Measurements from ENCODE around the gene SETD2.
"Not testable (repeated sequence)": the region's sequence is repeated elsewhere in the genome, so short reads cannot be mapped to it uniquely, and the experiment has no call there.

SETD2 gene

DNA sequence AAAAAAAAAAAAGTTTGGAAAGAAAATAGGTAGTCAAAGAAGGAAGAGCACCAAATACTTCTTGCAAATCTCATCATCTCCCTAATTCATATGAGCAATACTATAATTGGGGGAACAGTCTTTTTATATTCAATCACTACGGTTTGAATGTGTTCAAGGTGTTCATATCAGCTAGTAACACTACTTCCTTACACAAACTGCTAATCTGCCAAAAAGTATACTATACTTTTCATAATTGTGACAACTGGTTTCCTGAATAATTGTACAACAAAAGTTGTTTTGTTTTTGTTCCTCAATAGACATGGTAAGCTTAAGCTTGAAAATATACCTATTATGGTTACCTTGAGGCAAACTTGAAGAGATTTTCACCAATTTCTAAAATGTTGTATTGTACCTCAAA is 12.1 kb downstream of the SETD2 start:
- DNase-seq = no peak

GRCh38 chr3:47149339-47149933 is 14.5 kb downstream of the SETD2 start:
- no peak for DNase-seq

GRCh38 chr3:47145272-47145671 is 18.6 kb downstream of the SETD2 start:
- no peak for DNase-seq

- no peak for DNase-seq
These were observed 20.8 kb downstream of the SETD2 start for GRCh38 chr3:47143068-47143467.

DNA sequence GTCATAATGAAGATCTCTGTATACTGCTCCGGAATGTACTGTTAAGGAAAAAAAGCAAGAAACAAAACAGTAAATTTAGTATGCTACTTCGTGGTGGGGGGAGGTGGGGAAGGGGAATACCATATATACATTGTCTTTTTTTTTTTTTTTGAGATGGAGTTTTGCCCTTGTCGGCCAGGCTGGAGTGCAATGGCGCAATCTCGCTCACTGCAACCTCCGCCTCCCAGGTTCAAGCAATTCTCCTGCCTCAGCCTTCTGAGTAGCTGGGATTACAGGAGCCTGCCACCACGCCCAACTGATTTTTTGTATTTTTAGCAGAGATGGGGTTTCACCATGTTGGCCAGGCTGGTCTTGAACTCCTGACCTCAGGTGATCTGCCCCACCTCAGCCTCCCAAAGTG is 21.4 kb downstream of the SETD2 start:
- not testable (repeated sequence) for DNase-seq

DNA sequence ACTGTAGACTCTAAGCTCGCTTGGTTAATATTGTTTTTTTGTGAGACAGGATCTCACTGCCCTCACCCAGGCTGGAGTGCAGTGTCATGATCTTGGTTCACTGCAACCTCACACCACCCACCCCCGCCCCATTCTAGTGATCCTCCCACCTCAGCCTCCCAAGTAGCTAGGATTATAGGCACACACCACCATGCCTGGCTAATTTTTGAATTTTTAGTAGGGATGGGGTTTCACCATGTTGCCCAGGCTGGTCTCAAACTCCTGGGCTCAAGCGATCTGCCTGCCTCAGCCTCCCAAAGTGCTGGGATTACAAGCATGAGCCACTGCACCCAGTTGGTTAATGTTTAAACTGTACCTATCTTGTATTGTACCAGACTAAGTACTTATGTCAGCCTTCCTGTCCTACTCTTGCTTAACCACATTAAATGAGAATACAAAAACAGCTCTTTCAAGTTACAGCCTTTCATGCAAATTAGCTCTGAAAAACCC is 22.9 kb downstream of the SETD2 start:
- peak in 1 of 2 donors; percentile 46 for DNase-seq

DNA sequence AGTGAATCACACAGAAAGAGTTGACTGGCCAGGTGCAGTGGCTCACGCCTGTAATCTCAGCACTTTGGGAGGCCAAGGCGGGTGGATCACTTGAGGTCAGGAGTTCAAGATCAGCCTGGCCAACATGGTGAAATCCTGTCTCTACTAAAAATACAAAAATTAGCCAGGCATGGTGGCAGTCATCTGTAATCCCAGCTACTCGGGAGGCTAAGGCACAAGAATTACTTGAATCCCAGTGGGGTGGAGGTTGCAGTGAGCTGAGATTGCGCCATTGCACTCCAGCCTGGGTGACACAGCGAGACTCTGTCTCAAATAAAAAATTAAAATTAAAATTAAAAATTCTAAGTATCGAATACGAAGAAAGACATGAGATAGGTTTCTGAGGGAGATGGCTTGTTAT is 23.4 kb downstream of the SETD2 start:
- not testable (repeated sequence) for DNase-seq

- no peak for DNase-seq
These were observed 29.6 kb downstream of the SETD2 start for GRCh38 chr3:47134311-47134710.

- no peak for DNase-seq
These were observed 30.3 kb downstream of the SETD2 start for GRCh38 chr3:47133641-47134040.

GRCh38 chr3:47130557-47130956 is 33.4 kb downstream of the SETD2 start:
- no peak for DNase-seq

- DNase-seq = no peak
These were observed 35.8 kb downstream of the SETD2 start for GRCh38 chr3:47128137-47128536.

DNA sequence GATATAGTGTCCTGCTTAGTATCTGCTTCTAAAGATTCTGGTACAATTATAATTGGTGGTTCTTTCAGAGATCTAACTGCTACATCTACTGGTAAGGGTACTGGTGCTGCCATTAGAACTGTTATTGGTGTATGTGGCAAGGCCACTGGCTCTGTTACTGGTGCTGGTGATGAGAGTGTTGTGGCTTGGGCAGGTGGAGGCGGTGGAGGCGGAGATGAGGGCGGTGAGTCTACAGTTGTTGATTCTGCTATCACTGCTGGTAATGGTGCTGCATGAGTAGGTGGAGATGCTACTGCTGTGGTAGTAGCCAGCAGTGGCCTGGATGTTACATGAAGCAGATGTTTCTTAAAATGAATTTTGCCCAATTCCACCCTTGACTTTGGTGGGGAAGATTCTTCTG is 40.1 kb downstream of the SETD2 start:
- no peak for DNase-seq

DNA sequence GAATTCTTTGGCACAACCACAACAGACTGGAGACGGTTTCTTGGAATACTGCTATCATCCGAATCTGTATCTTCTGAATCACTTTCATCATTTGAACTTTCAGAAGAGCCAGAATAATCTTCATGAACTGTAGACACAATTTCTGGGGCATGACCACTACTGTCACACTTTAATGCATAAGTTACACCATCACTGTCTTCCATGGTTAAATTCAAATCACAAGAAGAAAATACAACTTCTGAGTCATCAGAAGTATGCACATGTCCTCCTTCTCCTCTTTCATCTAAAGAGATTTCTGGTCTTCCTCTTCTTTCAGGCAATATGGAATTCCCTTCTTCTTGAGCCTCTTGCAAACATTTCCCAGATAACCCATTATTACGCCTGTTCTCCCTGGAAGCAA is 42.5 kb downstream of the SETD2 start:
- DNase-seq = no peak

DNA sequence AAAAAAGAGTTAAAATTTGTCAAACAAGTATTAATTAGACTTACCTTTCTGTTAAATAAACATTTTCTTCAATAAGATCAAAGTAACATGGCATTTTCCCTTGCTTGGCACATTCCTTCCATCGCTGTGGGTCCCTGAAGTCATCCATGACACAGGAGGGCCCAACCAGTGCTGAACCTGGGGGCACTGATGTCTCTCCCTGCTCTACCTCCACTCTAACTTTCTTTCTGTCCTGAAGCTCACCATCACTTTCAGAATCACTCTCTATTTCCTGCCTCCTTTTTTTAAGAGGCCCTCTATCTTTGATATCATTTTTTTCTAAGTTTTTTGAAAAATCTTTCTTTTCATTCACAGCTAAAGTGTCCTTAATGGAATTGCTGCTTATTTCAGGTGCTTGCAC is 43.8 kb downstream of the SETD2 start:
- no peak for DNase-seq

GRCh38 chr3:47119387-47119786 is 44.5 kb downstream of the SETD2 start:
- DNase-seq = not testable (repeated sequence)

- peak in 1 of 2 donors; percentile 1 for DNase-seq
These were observed 46.0 kb downstream of the SETD2 start for GRCh38 chr3:47117807-47118364.

DNA sequence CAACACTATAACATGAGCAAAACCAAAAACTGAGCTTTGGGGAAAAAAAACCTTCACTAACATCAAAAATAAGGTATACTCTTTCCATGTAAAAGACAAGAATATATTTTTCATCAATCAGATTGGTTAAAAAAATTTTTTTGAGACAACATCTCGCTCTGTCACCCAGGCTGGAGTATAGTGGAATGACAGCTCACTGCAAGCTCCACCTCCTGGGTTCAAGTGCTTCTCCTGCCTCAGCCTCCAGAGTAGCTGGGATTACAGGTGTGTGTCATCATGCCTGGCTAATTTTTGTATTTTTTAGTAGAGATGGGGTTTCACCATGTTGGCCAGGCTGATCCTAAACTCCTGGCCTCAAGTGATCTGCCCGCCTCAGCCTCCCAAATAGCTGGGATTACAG is 48.4 kb downstream of the SETD2 start:
- not testable (repeated sequence) for DNase-seq

- no peak for DNase-seq
These were observed 50.1 kb downstream of the SETD2 start for GRCh38 chr3:47113669-47114365.

DNA sequence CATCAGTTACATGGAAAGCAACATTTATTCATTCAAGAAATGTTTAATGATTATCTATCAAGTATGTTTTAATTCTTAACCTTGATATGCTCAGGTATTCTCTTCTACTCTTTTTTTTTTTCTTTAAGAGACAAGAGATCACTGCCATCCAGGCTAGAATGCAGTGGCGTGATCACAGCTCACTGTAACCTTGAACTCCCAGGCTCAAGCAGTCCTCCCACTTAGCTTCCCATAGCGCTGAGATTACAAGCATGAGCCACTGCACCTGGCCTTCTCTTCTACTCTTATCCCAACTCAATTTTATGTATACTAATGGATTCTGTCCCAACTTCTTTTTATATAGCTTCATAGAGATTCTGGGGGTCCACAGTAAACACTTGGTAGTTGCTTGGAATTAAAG is 50.9 kb downstream of the SETD2 start:
- no peak for DNase-seq

DNA sequence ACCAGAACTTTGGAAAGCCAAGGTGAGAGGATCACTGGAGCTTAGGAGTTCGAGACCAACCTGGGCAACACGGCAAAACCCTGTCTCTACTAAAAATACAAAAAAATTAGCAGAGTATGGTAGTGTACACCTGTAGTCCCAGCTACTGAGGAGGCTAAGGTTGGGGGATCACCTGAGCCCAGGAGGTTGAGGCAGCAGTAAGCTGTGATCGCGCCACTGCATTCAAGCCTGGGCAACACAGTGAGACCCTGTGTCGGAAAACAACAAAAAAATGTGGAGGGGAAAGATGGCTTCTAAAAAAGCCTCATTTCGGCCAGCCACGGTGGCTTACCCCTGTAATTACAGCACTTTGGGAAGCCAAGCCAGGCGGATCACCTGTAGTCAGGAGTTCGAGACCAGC is 54.5 kb downstream of the SETD2 start:
- DNase-seq = no peak

DNA sequence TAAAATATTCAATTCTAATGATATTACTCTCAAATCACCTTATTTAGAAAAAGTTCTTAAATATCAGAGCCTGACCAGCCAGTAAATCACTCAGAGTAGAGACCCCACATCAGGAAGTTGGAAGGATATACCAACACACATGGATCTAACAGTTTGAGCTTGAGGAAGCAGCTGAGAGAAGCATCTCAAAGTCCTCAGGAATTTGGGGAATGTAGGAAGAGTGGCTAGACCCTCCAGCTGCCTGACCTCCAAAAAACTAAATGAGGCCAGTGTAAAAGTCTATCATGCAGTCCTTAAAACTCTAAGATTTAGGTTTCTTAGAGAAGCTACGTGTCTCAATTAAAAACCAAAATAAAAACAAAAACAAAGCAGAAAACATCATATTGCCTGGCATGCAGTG is 55.4 kb downstream of the SETD2 start:
- DNase-seq = no peak

DNA sequence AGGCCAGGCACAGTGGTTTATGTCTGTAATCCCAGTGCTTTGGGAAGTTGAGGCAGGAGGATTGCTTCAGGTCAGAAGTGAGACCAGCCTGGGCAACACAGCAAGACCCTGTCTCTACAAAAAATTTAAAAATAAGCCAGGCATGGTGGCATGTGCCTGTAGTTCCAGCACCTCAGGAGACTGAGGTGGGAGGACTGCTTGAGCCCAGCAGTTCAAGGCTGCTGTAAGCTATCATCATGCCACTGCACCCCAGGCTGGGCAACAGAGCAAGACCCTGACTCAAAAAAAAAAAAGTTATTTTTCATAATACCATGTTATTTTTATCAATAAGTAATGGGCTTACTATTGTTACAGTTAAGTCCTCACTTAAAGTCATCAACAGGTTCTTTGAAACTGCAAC is 59.7 kb downstream of the SETD2 start:
- DNase-seq = no peak

DNA sequence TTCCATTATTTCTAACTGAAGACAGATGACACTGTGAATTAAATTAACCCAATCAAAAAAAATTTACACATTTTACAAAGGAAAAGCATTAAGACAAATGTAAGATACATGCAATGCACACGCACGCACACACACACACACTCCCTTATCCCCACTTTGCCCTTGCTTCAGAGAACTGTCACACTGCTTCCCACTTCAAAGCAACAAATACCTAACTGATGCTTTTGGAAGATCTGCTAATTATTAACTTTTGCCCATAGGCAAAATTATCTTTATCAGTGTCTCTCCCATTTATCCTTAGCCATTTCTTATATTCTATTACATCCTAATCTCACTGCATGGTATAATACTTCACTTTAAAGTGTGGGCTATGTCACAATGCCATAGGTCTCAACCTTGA is 60.3 kb downstream of the SETD2 start:
- no peak for DNase-seq

- DNase-seq = no peak
These were observed 61.8 kb downstream of the SETD2 start for GRCh38 chr3:47102081-47102600.
